ENCODE data around the gene MGAT5B.

Gene MGAT5B

GRCh38 chr17:76872874-76873221 is 4.6 kb downstream of the MGAT5B start:
- Histone ChIP-seq H3K4me1 (peaks cover 9% of the 10 kb centered on the region), H3K27me3 (no peaks in the 10 kb centered on the region), H3K9me3 (no peaks in the 10 kb centered on the region), H3K36me3 (peaks cover 22% of the 10 kb centered on the region), H3K4me3 (ENCODE audit: low read depth, low read length) (no peak overlapping the region)
- DNase-seq: no peak
- TF ChIP-seq CTCF (IDR thresholded peaks at IDR 0.05; ENCODE audit: low read depth, low read length): no peak

- Histone ChIP-seq H3K36me3 (peaks cover 22% of the 10 kb centered on the region), H3K4me1 (peaks cover 7% of the 10 kb centered on the region; the same call in 1 of the 2 replicates), H3K27me3 (no peaks in the 10 kb centered on the region), H3K9me3 (no peaks in the 10 kb centered on the region), H3K4me3 (ENCODE audit: low read depth, low read length) (no peak overlapping the region)
- TF ChIP-seq CTCF (IDR thresholded peaks at IDR 0.05; ENCODE audit: low read depth, low read length): no peak
- DNase-seq: no peak
These were observed 5.7 kb downstream of the MGAT5B start for GRCh38 chr17:76873856-76874255.

- Histone ChIP-seq H3K4me1 (no peaks in the 10 kb centered on the region), H3K9me3 (no peaks in the 10 kb centered on the region), H3K27me3 (no peaks in the 10 kb centered on the region), H3K36me3 (peaks cover 26% of the 10 kb centered on the region), H3K4me3 (ENCODE audit: low read depth, low read length) (no peak overlapping the region)
- no peak for TF ChIP-seq CTCF (IDR thresholded peaks at IDR 0.05; ENCODE audit: low read depth, low read length)
- no peak for DNase-seq
These were observed 9.2 kb downstream of the MGAT5B start for GRCh38 chr17:76877437-76877836.

GRCh38 chr17:76878568-76878967 is 10.4 kb downstream of the MGAT5B start:
- Histone ChIP-seq H3K4me1 (no peaks in the 10 kb centered on the region), H3K36me3 (peaks cover 20% of the 10 kb centered on the region), H3K4me3 (ENCODE audit: low read depth, low read length) (no peak overlapping the region), H3K27me3 (no peaks in the 10 kb centered on the region), H3K9me3 (no peaks in the 10 kb centered on the region)
- DNase-seq: no peak
- TF ChIP-seq CTCF (IDR thresholded peaks at IDR 0.05; ENCODE audit: low read depth, low read length): no peak

GRCh38 chr17:76879254-76879653 is 11.1 kb downstream of the MGAT5B start:
- Histone ChIP-seq H3K36me3 (peaks cover 13% of the 10 kb centered on the region), H3K4me1 (no peaks in the 10 kb centered on the region), H3K4me3 (ENCODE audit: low read depth, low read length) (no peak overlapping the region), H3K27me3 (no peaks in the 10 kb centered on the region), H3K9me3 (no peaks in the 10 kb centered on the region)
- no peak for DNase-seq
- TF ChIP-seq CTCF (IDR thresholded peaks at IDR 0.05; ENCODE audit: low read depth, low read length): no peak

- no peak for DNase-seq
- H3K36me3 ChIP-seq: peaks cover 10% of the 10 kb centered on the region
- no peaks in the 10 kb centered on the region for H3K4me1 ChIP-seq
- no peak overlapping the region for H3K4me3 ChIP-seq (ENCODE audit: low read depth, low read length)
- TF ChIP-seq CTCF (IDR thresholded peaks at IDR 0.05; ENCODE audit: low read depth, low read length): no peak
- no peaks in the 10 kb centered on the region for H3K9me3 ChIP-seq
- no peaks in the 10 kb centered on the region for H3K27me3 ChIP-seq
These were observed 11.5 kb downstream of the MGAT5B start for GRCh38 chr17:76879691-76880090.

All from BE2C (cell line).